WI38 (cell line): ENCODE results near the gene COL4A6.
"Not testable (repeated sequence)": the region's sequence is repeated elsewhere in the genome, so short reads cannot be mapped to it uniquely, and the experiment has no call there.

Source experiments
- H3K4me3 ChIP-seq: 2 replicates; pipeline ENCODE4 v1.5.1; 2011; ENCODE audit warnings: low read depth, mild to moderate bottlenecking, control low read depth, low read length
- TF ChIP-seq, protein P1 (sequence below): IDR thresholded peaks from 2 replicates; pipeline ENCODE4 v1.5.1; 2012; ENCODE audit warnings: low read depth, mild to moderate bottlenecking, control low read depth, low read length

The COL4A6 gene

DNA sequence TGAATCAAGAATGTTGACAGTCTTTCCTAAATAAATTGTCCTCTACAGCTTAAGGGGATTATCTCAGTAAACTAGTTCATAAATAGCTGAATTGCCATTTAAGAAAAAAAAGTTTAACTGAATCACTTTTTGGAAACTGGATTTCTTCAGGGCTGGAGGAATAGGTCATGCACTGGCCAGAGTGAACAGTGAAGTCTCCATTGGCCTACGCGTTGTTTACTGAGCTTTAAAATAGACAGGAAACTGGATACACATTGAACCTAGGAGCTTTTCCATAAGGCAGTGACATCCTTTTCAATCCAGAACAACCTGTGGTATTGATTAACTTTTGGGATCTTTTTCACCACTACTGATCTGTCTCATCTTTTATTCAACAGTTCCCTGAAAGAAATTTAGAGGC lies 58.0 kb downstream of the COL4A6 start:
- H3K4me3 ChIP-seq = no peak overlapping the region
- TF ChIP-seq, protein P1, sequence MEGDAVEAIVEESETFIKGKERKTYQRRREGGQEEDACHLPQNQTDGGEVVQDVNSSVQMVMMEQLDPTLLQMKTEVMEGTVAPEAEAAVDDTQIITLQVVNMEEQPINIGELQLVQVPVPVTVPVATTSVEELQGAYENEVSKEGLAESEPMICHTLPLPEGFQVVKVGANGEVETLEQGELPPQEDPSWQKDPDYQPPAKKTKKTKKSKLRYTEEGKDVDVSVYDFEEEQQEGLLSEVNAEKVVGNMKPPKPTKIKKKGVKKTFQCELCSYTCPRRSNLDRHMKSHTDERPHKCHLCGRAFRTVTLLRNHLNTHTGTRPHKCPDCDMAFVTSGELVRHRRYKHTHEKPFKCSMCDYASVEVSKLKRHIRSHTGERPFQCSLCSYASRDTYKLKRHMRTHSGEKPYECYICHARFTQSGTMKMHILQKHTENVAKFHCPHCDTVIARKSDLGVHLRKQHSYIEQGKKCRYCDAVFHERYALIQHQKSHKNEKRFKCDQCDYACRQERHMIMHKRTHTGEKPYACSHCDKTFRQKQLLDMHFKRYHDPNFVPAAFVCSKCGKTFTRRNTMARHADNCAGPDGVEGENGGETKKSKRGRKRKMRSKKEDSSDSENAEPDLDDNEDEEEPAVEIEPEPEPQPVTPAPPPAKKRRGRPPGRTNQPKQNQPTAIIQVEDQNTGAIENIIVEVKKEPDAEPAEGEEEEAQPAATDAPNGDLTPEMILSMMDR = no peak

DNA sequence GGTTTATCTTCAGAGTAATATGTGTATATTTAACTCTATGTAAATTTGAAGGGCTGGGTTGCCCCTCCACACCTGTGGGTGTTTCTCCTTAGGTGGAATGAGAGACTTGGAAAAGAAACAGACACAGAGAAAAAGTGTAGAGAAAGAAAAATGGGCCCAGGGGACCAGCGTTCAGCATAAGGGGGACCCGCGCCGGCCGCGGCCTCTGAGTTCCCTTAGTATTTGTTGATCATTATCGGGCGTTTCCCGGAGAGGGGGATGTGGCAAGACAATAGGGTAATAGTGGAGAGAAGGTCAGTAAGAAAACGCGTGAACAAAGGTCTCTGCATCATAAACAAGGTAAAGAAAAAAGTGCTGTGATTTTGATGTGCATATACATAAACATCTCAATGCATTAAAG lies 61.4 kb downstream of the COL4A6 start:
- not testable (repeated sequence) for H3K4me3 ChIP-seq

DNA sequence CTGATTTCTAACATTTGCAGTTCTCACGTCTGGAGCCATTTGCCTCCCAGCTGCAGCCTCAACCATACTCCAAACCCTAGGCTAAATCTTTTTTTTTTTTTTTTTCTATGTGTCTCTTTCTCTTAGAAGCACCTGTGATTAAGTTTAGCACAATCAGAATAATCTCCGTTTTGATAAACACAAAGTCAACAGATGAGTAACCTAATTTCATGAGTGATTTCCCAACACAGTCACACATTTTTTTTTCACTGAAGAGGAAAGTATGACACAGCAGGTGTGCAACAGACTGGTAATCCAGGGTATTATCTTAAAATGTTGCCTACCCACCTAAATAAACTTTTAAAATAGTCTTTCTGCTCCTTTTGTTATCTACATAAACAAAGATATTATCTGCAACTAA lies 62.6 kb downstream of the COL4A6 start:
- H3K4me3 ChIP-seq = not testable (repeated sequence)

DNA sequence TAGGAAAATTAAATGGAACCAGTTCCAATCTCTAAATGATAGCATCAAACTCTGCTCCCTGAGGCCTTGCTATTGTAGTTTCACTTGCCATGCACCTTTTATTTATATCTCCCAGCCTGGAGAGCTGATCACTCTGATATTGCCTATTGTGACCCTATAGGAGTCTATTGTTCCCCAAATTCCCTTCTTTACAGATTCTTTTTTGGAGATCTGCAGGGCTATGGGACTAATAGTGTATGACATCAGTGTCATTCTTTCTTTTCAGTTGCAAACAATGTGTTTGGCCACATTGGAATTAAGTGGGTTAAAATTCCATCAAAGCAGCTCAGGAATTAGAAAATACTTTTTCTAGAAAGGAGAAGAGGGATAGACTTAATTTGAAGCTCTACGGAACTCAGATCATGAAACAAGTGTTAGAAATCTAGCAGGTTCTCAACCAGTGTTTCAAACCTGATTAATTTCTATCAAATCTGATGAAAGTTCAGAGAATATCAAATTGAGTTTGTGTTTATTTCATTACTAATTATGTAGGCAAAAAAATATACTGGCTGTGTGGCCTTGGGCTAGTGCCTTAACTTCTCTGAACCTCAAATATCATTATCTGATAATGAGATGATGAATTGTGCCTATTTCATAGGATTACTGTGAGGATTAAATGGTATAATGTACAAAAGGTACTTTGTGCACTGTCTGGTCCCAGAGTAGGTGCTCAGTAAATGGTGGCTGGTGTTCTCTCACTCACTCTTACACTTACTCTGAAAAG lies 71.4 kb downstream of the COL4A6 start:
- H3K4me3 ChIP-seq = no peak overlapping the region
- TF ChIP-seq, protein P1 = no peak

DNA sequence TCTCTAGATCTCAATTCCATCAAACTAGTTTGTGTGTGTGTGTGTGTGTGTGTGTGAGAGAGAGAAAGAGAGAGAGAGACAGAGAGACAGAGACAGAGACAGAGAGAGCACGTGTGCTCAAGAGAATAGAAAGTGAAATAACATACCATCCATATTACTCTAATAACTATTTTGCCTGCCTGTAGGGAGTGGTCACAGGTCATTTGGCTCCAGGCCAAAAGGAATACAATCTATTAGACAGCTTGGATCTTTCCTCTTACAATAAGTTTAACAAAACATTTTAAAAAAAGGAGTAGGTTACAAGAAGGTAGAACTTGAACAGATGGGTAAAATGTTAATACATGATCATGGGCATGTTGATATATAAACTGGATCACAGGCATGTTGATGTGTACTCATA lies 76.2 kb downstream of the COL4A6 start:
- no peak overlapping the region for H3K4me3 ChIP-seq
- TF ChIP-seq, protein P1 = no peak

DNA sequence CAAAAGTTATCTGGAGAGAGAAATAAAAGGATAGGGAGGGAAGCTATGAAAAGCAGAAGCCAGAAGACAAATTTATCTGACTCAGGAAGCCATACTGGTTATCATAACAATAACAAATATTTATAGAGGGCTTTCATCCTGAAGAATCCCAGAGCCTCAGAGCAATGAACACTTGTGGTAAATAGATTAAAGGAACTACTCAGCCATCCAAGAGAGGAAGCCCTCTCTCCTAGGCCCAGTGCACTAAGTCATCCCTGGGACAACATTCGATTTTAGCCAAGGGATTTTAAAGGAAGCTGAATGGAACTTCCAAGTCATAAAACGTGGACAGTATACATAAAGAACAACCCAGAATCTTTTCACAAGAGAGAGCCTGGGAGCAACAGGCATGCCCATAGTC lies 76.9 kb downstream of the COL4A6 start:
- no peak overlapping the region for H3K4me3 ChIP-seq
- TF ChIP-seq, protein P1 = no peak

DNA sequence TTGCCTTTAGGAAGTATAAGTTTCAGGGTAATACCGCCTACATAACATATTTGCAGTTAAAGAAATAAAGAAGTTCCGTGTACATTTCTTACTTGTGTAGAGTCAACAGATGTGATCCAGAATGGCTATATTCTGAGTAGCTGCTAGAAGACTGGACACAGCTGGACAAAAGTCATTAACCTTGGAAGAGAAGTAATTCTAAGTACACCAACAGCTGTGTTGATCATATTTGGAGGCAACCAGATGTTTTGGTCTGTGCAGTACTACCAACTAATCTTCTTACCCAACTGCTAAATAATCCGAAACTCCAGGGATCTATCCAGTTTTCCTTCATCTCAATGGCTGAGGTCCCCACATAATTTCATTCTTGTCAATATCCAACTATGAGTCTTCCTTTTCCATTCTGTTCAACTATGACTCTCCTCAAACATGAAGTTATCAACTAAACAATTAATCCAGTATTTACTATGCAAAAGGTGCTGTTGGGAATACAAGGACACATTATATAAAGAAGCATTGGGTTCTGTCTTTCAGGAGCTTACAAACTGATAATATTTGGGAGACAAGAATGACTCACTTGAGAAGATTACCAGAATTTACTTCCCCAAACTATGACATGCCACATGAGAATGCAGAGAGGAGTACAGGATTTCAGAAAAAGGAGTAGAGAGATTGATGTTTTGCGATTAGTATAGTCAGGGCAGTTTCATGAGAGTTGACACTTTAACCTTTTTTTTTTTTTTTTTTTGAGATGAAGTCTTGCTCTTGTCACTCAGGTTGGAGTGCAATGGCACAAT lies 78.2 kb downstream of the COL4A6 start:
- H3K4me3 ChIP-seq = no peak overlapping the region
- TF ChIP-seq, protein P1 = no peak

DNA sequence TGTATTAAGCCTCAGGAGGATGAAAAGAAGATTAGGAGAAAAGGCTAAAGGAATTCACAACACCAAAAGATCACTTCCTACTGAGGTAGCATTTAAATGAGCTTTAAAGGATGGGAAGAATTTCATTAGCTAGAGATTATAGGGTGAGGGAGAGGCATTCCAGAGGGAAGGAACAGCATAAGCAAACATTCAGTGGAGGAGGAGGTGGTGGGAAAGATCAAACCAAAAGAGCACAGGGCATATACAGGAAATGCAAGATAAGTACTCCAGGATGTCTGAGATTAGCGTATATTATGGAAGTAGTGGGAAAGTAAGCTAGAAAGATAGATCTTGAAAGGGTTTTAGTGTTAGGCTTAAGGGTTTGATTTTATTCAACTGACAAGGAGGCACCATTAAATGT lies 84.8 kb downstream of the COL4A6 start:
- H3K4me3 ChIP-seq = no peak overlapping the region
- TF ChIP-seq, protein P1 = no peak
